ENCODE data around the gene PYDC2. TPM values are rescaled to one million over a fixed set of nuclear protein-coding genes. Genes with fewer than 3 reads are reported as not detected.
"Not testable (repeated sequence)": the region's sequence is repeated elsewhere in the genome, so short reads cannot be mapped to it uniquely, and the experiment has no call there.

The PYDC2 gene
- total RNA-seq, 2 donors from 2014 or later: not detected

DNA sequence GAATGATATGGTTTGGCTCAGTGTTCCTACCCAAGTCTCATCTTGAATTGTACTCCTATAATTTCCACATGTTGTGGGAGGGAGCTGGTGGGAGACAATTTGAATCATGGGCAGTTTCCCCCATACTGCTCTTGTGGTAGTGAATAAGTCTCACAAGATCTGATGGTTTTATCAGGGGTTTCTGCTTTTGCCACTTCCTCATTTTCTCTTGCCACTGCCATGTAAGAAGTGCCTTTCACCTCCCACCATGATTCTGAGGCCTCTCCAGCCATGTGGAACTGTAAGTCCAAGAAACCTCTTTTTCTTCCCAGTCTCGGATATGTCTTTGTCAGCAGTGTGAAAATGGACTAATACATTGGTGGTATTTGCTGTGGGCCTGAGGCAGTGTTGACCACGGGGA lies 23.0 kb downstream of the PYDC2 start:
- H3K4me3 Mint-ChIP-seq; H3K9me3 Mint-ChIP-seq; H3K4me1 Mint-ChIP-seq (ENCODE audit: low read depth); H3K27me3 Mint-ChIP-seq (ENCODE audit: low read depth); H3K36me3 Mint-ChIP-seq (ENCODE audit: insufficient read depth in 2 of 2); H3K27ac Mint-ChIP-seq; DNase-seq; ATAC-seq (replicated peaks in 1 of 2): not testable (repeated sequence)

DNA sequence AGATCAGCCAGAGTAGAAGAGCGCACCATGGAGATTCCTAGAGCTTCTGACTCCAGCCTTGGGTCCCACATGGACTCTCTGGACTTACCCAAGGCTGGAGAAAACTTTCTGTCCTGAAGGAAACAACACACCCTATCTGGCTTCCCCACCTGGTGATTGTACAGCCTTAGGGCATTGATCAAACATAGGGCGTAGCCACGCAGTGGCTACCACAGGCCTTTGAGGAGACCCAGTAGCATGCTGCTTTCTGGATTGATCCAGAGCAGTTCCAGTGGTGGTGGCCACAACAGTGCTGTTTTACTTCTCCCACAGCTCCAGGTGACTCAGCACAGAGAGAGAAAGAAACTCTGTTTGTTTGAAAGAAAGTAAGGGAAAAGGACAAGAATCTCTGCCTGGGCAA lies 23.5 kb downstream of the PYDC2 start:
- Mint-ChIP-seq H3K9me3 (peaks cover 3 to 4% of the 10 kb centered on the region in 2 donors), H3K36me3 (ENCODE audit: insufficient read depth in 2 of 2) (no peaks in the 10 kb centered on the region), H3K27me3 (ENCODE audit: low read depth) (no peaks in the 10 kb centered on the region), H3K27ac (no peak overlapping the region), H3K4me3 (no peak overlapping the region), H3K4me1 (ENCODE audit: low read depth) (no peaks in the 10 kb centered on the region)
- ATAC-seq (replicated peaks in 1 of 2) (no peak), DNase-seq (no peak)

DNA sequence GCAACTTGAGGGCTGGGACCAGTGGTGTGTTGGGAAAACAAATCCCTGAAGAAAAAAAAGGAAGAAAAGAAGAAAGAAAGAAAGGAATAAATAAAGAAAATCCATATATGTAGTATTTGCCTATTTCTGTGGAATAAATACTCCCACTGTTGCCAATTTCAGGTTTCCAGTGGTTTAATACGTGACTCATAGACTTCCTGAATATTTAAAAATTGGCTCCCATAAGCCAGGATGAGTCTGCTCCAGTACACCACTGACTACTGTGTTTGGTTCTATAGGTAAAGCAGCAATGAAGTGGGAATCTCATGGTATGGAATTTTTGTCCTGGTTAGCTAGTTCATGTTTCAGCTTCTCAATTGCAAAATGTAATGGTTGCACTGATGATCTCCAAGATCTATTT lies 31.6 kb downstream of the PYDC2 start:
- no peak for ATAC-seq (replicated peaks in 1 of 2)
- H3K36me3 Mint-ChIP-seq (ENCODE audit: insufficient read depth in 2 of 2): no peaks in the 10 kb centered on the region
- H3K9me3 Mint-ChIP-seq: peaks cover 0 to 4% of the 10 kb centered on the region in 2 donors
- no peaks in the 10 kb centered on the region for H3K4me1 Mint-ChIP-seq (ENCODE audit: low read depth)
- DNase-seq: no peak
- H3K4me3 Mint-ChIP-seq: no peak overlapping the region
- H3K27ac Mint-ChIP-seq: no peak overlapping the region
- H3K27me3 Mint-ChIP-seq (ENCODE audit: low read depth): no peaks in the 10 kb centered on the region

DNA sequence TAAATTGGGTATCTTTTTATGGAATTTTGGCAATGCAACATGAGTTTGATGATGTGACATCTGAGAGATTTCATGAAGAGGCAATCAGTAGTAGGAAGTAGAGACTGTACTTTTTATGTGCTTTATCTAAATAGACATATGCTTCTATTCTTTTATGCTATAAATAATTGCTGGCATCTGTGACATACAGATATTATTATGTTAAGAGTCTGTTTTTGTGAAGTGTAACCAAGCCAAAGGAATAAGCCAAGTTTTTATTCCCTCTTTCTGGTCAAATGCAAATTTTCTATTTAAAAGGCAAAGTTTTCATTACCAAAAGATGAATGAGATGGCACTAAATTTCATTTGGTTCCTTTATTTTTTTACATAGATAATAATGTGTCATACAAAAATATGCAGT lies 32.4 kb downstream of the PYDC2 start:
- H3K36me3 Mint-ChIP-seq (ENCODE audit: insufficient read depth in 2 of 2): no peaks in the 10 kb centered on the region
- H3K4me3 Mint-ChIP-seq: no peak overlapping the region
- ATAC-seq (replicated peaks in 1 of 2) (no peak), DNase-seq (no peak)
- H3K9me3 Mint-ChIP-seq: peaks cover 0 to 4% of the 10 kb centered on the region in 2 donors
- no peak overlapping the region for H3K27ac Mint-ChIP-seq
- no peaks in the 10 kb centered on the region for H3K4me1 Mint-ChIP-seq (ENCODE audit: low read depth)
- no peaks in the 10 kb centered on the region for H3K27me3 Mint-ChIP-seq (ENCODE audit: low read depth)

DNA sequence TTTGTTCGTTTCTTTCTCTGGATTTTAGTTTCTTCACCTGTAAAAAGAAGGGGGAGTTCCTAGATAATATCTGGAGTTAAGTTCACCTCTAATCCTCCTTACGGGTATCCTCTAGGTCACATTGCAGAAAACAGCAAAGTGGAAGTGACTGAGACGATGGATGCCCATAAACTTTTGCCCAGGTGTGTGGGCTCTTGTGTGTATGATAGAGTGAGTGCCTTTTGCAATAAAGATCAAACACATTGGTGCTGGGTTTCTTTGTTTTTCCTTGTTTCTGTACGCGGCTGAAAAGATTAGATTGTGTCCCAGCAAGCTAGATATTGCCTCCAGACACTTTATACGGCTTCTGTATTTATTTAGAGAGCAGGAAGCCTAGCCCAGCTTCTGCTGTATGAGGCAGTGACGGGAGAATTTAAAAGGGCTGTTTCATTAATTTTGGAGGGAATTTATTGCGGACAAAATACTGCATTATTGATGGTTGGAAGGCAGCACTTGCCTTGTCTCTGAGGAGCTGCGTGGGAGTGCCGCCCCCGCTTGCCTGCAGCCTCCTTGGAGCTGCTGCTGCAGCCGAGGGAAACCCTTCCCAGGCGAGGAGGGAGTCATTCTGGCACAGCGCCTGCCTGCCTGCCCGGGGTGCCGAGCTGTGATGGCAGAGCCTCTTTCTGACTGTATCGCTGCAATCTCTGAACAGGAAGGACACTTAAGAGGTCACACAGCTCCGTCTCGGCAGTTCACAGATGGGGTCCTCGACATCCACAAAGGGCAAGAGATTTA lies 38.5 kb downstream of the PYDC2 start:
- Mint-ChIP-seq H3K27me3 (ENCODE audit: low read depth) (no peaks in the 10 kb centered on the region), H3K4me1 (ENCODE audit: low read depth) (no peaks in the 10 kb centered on the region), H3K4me3 (no peak overlapping the region), H3K9me3 (peaks cover 0 to 2% of the 10 kb centered on the region in 2 donors), H3K36me3 (ENCODE audit: insufficient read depth in 2 of 2) (no peaks in the 10 kb centered on the region), H3K27ac (no peak overlapping the region)
- ATAC-seq (replicated peaks in 1 of 2) (no peak), DNase-seq (no peak)

DNA sequence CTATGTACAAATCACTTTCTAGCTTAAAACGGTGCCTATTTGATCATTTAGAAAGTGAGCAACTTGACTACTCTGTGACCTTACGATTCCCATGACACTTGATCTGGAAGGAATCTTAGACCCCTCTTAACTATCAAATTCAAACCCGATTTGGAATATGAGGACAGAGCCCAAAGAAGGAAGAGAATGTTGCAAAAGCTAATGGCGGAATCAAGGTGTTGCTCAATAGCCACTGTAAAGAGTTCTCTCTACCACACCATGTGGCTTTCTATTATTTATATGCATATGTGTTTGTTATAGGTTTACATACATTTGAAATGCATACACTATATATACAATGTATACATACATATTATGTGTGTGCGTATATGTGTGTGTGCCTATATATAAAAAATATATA lies 39.9 kb downstream of the PYDC2 start:
- ATAC-seq (replicated peaks in 1 of 2) (no peak), DNase-seq (no peak)
- H3K27ac Mint-ChIP-seq: no peak overlapping the region
- peaks cover under 1 to 2% of the 10 kb centered on the region in 2 donors for H3K9me3 Mint-ChIP-seq
- H3K27me3 Mint-ChIP-seq (ENCODE audit: low read depth): no peaks in the 10 kb centered on the region
- H3K36me3 Mint-ChIP-seq (ENCODE audit: insufficient read depth in 2 of 2): no peaks in the 10 kb centered on the region
- no peaks in the 10 kb centered on the region for H3K4me1 Mint-ChIP-seq (ENCODE audit: low read depth)
- H3K4me3 Mint-ChIP-seq: no peak overlapping the region

DNA sequence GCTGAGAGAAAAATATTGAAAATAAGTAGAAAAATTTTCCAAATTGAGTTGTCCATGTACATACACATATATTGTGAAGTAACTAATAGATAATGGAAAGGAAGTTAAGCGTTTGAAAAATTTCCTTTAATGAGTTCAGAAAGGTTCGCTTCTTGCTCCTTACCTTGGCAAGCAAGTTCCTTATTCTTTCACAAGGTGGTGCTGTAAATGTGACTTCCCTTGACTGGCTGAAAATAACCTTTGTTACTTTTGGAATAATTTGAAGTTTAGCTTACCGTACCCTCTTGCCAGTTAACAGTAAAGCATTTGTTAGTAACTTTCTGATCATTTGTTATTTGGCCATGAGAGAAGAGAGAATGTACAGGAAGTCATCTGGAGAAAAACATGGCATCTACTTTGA lies 41.6 kb downstream of the PYDC2 start:
- Mint-ChIP-seq H3K4me3 (no peak overlapping the region), H3K27ac (no peak overlapping the region), H3K36me3 (ENCODE audit: insufficient read depth in 2 of 2) (no peaks in the 10 kb centered on the region), H3K27me3 (ENCODE audit: low read depth) (no peaks in the 10 kb centered on the region), H3K4me1 (ENCODE audit: low read depth) (no peaks in the 10 kb centered on the region), H3K9me3 (peaks cover 0 to 2% of the 10 kb centered on the region in 2 donors)
- ATAC-seq (replicated peaks in 1 of 2): no peak
- no peak for DNase-seq

DNA sequence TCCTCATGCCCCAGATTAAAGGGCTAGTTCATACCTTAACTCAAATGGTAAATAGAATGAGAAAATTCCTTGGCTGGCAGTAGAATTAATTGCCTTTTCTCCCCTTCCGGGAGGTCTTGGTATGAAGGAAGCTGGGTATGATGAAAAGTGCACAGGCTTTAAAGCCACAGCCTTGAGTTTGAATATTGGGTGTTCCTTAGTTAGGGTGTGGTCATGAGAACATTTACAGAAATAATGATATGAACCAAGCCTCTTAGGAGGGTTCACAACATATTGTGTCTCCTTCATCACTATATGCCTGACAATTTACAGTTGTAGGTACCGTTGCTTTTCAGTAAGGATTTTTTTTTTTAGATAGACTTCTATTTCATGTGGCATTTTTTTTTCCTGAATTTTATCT lies 48.1 kb downstream of the PYDC2 start:
- no peaks in the 10 kb centered on the region for H3K4me1 Mint-ChIP-seq (ENCODE audit: low read depth)
- ATAC-seq (replicated peaks in 1 of 2) (no peak), DNase-seq (no peak)
- no peaks in the 10 kb centered on the region for H3K36me3 Mint-ChIP-seq (ENCODE audit: insufficient read depth in 2 of 2)
- no peak overlapping the region for H3K27ac Mint-ChIP-seq
- no peaks in the 10 kb centered on the region for H3K27me3 Mint-ChIP-seq (ENCODE audit: low read depth)
- H3K9me3 Mint-ChIP-seq: peaks cover 0 to 3% of the 10 kb centered on the region in 2 donors
- H3K4me3 Mint-ChIP-seq: no peak overlapping the region

Other genes with a start within 250 kb of the PYDC2 start
- gene CCDC50, start 131.8 kb upstream of the PYDC2 start, total RNA-seq: 10 to 100 TPM; 29.4 to 35.9 TPM
- not detected for gene UTS2B, start 130.6 kb upstream of the PYDC2 start, total RNA-seq

Measured in activated T-cell treated with anti-CD3 and anti-CD28 coated beads, Interleukin-2, amount 50 U/mL, for 72 hours (primary cell).